ENCODE measurements around the gene MON2.

DNA sequence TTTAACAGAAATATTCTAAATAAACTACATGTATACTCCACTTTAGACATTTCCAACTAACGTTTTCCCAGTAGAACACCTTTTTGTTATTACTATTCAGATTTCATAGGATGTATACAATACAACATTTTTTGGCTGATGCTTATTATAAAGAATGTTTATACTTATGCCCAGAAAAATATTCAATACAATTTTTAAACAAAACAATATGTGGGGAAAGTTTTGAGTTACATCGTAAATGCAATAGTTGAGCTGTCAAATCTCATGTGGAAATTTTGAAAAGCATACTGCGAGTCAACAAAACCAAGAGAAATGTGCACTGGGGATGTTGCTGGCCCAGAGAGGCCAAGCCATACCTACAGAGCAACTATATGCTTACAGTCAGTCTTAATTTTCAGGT is 18.2 kb upstream of the MON2 start:
- TF ChIP-seq CTCF (IDR thresholded peaks at IDR 0.05) (no peak), ZFX (IDR thresholded peaks at IDR 0.05; ENCODE audit: borderline replicate concordance) (no peak)
